ENCODE data around the gene MSMO1.

DNA sequence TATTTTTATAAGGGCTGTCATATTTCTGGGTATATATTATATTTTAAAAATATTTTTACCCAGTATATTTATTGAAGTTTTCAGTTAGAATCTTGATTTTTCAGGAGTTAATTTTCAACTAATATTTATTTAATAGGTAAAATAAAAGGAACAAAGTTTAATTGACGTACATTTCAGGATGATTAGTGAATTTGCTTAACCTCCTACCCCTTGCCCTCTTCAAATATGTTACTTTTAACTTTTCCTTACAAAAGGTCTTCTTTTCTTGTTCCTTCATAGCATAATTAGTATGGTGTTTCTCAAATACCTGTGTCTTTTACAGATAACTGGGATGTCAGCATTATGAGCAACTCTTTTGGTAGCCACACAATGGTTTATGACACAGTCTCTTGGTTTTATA is 24.8 kb upstream of the MSMO1 start:
- TF ChIP-seq, protein P1, sequence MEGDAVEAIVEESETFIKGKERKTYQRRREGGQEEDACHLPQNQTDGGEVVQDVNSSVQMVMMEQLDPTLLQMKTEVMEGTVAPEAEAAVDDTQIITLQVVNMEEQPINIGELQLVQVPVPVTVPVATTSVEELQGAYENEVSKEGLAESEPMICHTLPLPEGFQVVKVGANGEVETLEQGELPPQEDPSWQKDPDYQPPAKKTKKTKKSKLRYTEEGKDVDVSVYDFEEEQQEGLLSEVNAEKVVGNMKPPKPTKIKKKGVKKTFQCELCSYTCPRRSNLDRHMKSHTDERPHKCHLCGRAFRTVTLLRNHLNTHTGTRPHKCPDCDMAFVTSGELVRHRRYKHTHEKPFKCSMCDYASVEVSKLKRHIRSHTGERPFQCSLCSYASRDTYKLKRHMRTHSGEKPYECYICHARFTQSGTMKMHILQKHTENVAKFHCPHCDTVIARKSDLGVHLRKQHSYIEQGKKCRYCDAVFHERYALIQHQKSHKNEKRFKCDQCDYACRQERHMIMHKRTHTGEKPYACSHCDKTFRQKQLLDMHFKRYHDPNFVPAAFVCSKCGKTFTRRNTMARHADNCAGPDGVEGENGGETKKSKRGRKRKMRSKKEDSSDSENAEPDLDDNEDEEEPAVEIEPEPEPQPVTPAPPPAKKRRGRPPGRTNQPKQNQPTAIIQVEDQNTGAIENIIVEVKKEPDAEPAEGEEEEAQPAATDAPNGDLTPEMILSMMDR (conservative IDR thresholded peaks at IDR 0.05; ENCODE audit: low read length) = no peak
- TF ChIP-seq EZH2phosphoT487 (IDR thresholded peaks at IDR 0.05; ENCODE audit: borderline replicate concordance, low read depth, low read length) = no peak

All from OCI-LY7 (cell line).